SH-SY5Y (cell line): Measurements from ENCODE around the gene KIF17.

Experiments
- GATA2 ChIP-seq: IDR thresholded peaks from 2 replicates; pipeline ENCODE4 v1.6.1; 2011; ENCODE audit warnings: mild to moderate bottlenecking, low read depth, low read length
- GATA3 ChIP-seq: IDR thresholded peaks from 2 replicates; pipeline ENCODE4 v1.6.1; 2011; ENCODE audit warnings: low read depth, mild to moderate bottlenecking, low read length, moderate library complexity

GRCh38 chr1:20634065-20634593 lies 83.7 kb downstream of the KIF17 start:
- TF ChIP-seq GATA2 (no peak), GATA3 (no peak)
